HG03354 (cell line): ENCODE measurements around the gene ALOX15.
"Not testable (repeated sequence)": the region's sequence is repeated elsewhere in the genome, so short reads cannot be mapped to it uniquely, and the experiment has no call there.

Experiments used
- ATAC-seq: cut with Tn5 transposase; IDR thresholded peaks from one replicate; pipeline ENCODE4 v1.9.1; 2021; ENCODE audit warnings: mild to moderate bottlenecking; ENCODE audit not compliant: unreplicated experiment, poor library complexity, severe bottlenecking

Gene ALOX15

GRCh38 chr17:4641297-4642195 is at the start of gene ALOX15:
ALOX15 (minus strand) TSS chr17:4641678; CDS start chr17:4641651, 27 bp downstream.
- ATAC-seq: no peak

DNA sequence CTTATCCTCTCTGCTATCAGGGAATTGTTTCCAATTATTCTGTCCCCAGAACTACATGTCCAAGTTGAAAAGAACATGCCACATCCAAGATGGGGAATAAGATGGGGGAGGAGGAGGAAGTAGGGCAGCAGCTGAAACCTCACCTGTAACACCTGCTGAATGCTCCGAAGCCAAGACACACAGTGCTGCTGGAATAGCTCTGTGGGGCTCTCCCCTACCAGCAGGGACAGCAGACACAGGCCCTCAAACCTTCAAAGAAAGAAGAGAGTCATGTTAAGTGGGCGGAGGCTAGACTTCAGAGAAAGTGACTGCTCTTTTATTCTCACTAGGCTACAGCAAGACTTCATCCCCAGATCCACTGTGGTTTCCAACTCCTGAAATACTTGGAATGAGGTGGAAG is 49.3 kb upstream of the ALOX15 start:
- ATAC-seq: no peak

DNA sequence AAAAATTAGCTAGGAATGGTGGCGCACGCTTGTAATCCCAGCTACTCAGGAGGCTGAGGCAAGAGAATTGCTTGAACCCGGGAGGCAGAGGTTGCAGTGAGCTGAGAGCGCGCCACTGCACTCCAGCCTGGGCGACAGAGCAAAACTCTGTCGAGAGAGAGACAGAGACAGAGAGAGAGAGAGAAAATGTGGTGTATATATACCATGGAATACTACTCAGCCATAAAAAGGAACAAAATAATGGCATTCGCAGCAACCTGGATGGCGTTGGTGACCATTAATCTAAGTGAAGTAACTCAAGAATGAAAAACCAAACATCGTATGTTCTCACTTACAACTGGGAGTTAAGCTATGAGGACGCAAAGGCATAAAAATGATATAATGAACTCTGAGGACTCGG is 48.4 kb upstream of the ALOX15 start:
- ATAC-seq: not testable (repeated sequence)

GRCh38 chr17:4683739-4684138 is 42.3 kb upstream of the ALOX15 start:
- ATAC-seq: not testable (repeated sequence)

DNA sequence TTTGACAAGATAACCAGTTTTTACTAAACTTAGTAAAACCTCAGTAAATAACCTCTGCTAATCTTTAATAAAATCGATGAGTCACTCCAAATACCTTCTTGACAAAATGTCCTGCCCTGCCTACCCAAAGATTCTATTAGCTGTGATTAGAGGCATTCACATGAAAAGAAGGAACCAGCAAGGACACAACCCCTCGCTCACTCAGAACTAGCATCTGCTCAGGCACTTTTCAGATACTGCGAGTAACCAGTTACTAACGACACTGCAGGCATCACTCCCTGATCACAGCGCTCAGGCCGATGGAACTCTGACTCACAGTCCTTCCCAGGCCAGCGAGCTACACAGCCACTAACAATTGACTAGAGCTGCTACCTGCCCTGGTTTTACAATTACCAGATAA is 38.2 kb upstream of the ALOX15 start:
- no peak for ATAC-seq

DNA sequence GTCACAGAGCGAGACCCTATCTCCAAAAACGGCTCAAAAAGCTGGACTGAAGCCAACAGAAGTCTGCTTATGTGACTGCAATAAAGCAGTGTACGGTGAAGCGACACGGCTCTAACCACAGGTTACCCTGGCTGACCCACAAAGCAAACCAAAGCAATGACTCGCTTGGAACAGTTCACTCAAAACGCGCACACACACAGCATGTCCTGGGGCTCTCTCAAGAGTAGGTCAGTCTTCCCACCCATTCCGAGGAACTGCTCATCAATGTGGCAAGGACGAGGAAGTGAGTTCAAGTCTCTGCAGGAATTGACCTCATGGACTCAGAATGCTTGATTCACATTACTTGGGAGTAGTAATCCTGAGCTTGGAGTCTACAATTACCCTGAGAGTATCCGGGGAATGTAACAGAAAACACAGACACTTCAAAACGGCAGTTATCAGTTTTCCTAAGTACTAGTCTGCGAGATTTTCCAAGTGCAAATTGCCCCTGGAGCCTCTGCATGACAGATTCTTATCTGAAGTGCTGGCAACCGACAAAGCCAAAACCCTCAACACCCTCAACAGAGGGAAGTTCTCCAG is 37.1 kb upstream of the ALOX15 start:
- no peak for ATAC-seq

- no peak for ATAC-seq
Measured at GRCh38 chr17:4676791-4677190, 35.3 kb upstream of the ALOX15 start.

DNA sequence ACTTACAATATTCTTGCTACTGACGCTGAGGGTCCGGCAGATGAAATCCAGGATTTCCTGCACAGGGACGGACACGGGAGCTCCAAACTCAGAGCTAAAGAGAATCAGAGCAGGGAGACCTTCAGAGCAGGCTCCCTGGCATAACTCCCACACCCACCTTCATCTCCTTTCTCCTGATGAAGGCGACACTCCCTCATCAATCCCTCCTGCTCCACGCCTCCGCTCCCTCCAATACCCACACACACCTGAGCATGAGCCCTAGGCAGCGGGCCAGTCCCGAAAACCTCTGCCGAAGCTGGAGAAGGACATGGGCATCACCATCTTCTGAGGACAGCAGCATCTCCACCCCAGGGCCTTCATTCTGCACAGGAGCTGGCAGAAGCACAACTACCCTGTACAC is 34.3 kb upstream of the ALOX15 start:
- ATAC-seq: no peak

DNA sequence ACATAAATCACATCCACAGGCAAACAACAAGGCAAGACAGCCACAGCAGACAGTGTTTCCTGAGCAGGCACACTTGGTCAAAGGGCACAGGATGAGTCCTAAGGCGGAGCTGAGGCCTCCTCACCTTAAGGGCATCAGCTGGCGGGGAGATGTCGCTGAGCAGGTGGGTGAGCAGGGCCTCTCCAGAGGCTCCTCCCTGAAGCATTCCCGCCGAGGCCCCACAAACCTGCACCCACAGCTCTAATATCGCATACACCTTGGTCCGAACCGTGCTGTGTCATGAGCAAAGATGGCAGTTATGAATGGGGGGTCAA is 33.2 kb upstream of the ALOX15 start:
- ATAC-seq: no peak

DNA sequence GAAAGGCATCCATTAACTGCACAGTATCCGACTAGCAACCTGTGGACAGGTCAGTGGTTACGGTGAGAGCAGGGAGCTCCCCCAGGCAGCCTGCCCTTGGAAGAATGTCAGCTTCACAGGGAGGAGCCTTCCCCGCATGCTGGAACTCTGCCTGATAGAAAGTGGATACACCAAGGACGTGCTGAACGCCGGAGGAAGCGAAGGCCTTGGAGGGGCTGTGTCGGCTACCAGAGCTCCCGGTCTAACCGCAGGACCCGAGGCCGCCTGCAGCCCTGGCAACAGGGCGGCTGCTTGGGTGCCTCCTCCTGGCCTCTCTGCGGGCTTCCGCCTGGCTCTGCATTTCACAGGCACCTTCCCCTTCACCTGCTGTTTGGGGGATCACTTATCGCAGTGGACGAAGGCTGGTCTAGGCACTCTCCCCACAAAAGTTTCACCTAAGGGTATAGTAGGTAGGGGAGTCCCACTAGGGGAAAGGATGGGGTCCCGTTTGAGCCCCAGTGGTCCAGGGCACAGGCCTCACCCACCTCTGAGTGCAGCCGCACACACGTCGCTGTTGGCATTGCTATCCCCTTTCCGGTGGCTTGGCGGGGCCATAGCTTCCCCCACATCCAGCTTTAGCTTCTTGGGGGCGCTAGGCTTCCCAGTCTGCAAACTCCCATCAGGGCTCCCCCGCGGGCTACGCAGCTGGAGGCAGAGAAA is 32.7 kb upstream of the ALOX15 start:
- ATAC-seq: no peak

GRCh38 chr17:4673169-4673568 is 31.7 kb upstream of the ALOX15 start:
- ATAC-seq: no peak

- no peak for ATAC-seq
Measured at GRCh38 chr17:4672751-4673150, 31.3 kb upstream of the ALOX15 start.

- no peak for ATAC-seq
Measured at GRCh38 chr17:4672055-4672630, 30.7 kb upstream of the ALOX15 start.

GRCh38 chr17:4667166-4667565 is 25.7 kb upstream of the ALOX15 start:
- ATAC-seq: no peak

DNA sequence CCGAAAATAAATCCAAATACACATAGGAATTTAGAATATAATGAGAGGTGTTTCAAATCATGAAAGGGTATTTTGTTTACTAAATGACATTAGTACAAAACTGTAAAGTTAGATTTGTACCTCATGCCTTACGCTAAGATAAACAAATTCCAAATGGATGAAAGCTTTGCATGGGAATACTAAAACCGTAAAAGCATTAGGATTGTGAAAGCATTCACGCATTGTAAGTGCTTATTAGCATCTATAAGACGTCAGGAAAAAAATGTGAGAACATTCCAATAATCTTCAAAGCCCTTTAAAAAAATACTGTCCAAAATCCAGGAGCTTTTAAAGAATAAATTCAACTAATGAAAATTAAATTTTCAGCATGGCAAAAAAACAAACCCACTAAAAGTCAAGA is 24.8 kb upstream of the ALOX15 start:
- no peak for ATAC-seq

DNA sequence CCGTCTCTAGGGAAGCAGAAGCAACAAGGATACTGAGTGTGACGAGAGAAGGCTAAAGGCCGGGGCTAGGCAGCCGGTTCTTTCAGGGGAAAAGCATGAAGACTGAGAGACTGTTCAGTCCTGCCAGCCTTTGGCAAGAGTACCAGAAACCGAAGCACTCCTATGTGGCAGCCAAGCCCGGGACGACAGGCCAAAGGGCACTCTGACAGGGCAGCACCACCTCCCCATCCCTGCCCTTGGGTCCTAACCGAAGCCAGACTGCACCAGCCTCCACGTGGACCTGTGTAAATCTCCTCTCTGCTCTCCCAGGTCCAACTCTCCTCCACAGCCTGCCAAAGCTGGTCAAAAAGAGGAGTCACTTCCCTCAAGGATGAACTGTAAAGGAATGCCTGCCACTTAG is 23.5 kb upstream of the ALOX15 start:
- ATAC-seq: no peak

GRCh38 chr17:4664230-4664629 is 22.8 kb upstream of the ALOX15 start:
- no peak for ATAC-seq

- no peak for ATAC-seq
Measured at GRCh38 chr17:4663711-4664110, 22.2 kb upstream of the ALOX15 start.

DNA sequence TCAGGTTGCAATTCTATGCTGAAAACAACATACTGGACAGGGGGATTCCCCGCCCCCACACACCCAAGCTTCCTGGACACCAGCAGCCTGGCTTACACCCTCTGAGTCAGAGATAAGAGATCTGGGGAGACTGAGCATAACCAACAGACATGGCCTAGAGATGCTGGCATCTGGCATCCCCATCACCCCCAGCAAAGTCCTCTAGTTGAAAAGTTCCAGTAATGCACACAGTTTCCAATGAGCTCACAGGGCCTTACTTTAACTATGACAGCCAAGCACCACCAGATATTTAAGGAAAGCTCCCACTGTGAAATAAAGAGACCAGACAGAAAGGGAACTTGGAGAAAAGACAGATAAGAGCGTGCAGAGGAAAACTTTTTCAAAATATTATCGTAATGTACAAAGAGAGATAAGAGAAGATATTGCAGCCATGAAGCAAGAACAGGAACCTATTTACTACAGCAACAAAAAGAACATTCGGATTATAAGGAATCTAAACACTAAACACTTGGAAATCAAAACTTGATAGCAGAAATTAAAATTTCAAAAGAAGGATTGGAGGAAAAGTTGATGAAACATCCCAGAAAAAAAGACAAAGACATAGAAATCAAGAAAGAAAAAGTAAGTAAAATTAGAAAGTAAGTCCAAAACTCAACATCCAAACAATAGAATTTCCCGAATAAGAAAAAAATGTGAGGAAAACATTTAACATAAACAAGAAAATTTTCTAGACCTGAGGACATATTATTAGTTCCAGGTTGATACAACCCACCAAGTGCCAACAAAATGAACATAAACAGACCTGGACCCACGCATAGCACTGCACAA is 17.2 kb upstream of the ALOX15 start:
- no peak for ATAC-seq

GRCh38 chr17:4657678-4658077 is 16.2 kb upstream of the ALOX15 start:
- no peak for ATAC-seq
